A549 (cell line): ENCODE data around the gene PAQR5. TPM values are rescaled to one million over a fixed set of nuclear protein-coding genes. Genes with fewer than 3 reads are reported as not detected.
"Not testable (repeated sequence)": the region's sequence is repeated elsewhere in the genome, so short reads cannot be mapped to it uniquely, and the experiment has no call there.

Experiments
- ATAC-seq, 2 experiments: fragments of 200-7000 bp in 1 of 2; fragments of >200 bp in 1 of 2; cut with Nextera tagmentation in 1 of 2; cut with Tn5 transposase in 1 of 2; 3 replicates each; pipeline versions ENCODE4 v1.8.0 to v1.9.1; 2018 to 2020; ENCODE audit warnings: mild to moderate bottlenecking in 1 of 2, moderate library complexity in 1 of 2
- CTCF ChIA-PET: fragments of 300-600 bp; sonication (Branson Sonifier 250); formaldehyde crosslinking; extraction: SDS; loops from one replicate; lab custom pipeline; 2021; ENCODE audit warnings: antibody characterized with exemption, inconsistent platforms; lab: Yijun Ruan, JAX
- POLR2A ChIA-PET: fragments of 350-600 bp; formaldehyde crosslinking; extraction: SDS; loops from one replicate; lab custom pipeline; 2021; ENCODE audit warnings: antibody characterized with exemption, inconsistent platforms; lab: Yijun Ruan, JAX
- DNase-seq, 2 experiments: peaks; one replicate each; pipeline versions ENCODE4 v3.0.0 to v3.0.0-alpha.2; 2011 to 2016; ENCODE audit warnings: low read depth in 1 of 2, low spot score in 1 of 2
- FAIRE-seq: peaks from 2 replicates; lab custom pipeline; 2011; peaks lifted over from hg19 to GRCh38; lab: Jason Lieb, UNC
- H3K27ac ChIP-seq, 2 experiments: fragments of >200 bp; sonication (Bioruptor Twin); formaldehyde crosslinking; 3 replicates each; pipeline ENCODE4 v1.5.1; 2016 to 2017
- H3K4me1 ChIP-seq: fragments of >200 bp; sonication (Bioruptor Twin); formaldehyde crosslinking; 3 replicates; pipeline ENCODE4 v1.6.1; 2016
- H3K4me2 ChIP-seq: fragments of >200 bp; sonication (Bioruptor Twin); formaldehyde crosslinking; 3 replicates; pipeline ENCODE4 v1.6.1; 2016
- H3K4me3 ChIP-seq: fragments of >200 bp; sonication (Bioruptor Twin); formaldehyde crosslinking; 3 replicates; pipeline ENCODE4 v1.5.1; 2016
- H3K9me3 ChIP-seq: fragments of >200 bp; sonication (Bioruptor Twin); formaldehyde crosslinking; 3 replicates; pipeline ENCODE4 v1.6.1; 2016
- BCL3 ChIP-seq: fragments of >200 bp; sonication (Bioruptor Twin); formaldehyde crosslinking; IDR thresholded peaks from 3 replicates; pipeline ENCODE4 v1.6.1; 2016
- BHLHE40 ChIP-seq: IDR thresholded peaks from 2 replicates; pipeline ENCODE4 v1.6.1; 2012; ENCODE audit warnings: low read depth, low read length, inconsistent platforms
- CBX2 ChIP-seq: fragments of 200-600 bp; sonication (generic); IDR thresholded peaks from 2 replicates; pipeline ENCODE4 v1.6.1; 2016; ENCODE audit warnings: low read depth, mild to moderate bottlenecking, borderline replicate concordance
- EHF ChIP-seq: fragments of 250-450 bp; sonication (Bioruptor Pico); IDR thresholded peaks from 2 replicates; pipeline ENCODE4 v1.5.0; 2020; ENCODE audit warnings: mild to moderate bottlenecking
- HOXA7 ChIP-seq: fragments of 250-450 bp; sonication (Bioruptor Pico); IDR thresholded peaks from 2 replicates; pipeline ENCODE4 v1.5.0; 2020; ENCODE audit warnings: mild to moderate bottlenecking, moderate library complexity
- HOXB5 ChIP-seq: fragments of 250-450 bp; sonication (Bioruptor Pico); IDR thresholded peaks from 2 replicates; pipeline ENCODE4 v1.5.0; 2020; ENCODE audit warnings: mild to moderate bottlenecking, moderate library complexity
- KDM1A ChIP-seq: fragments of 200-600 bp; sonication (generic); IDR thresholded peaks from 2 replicates; pipeline ENCODE4 v1.6.1; 2016; ENCODE audit warnings: low read depth, mild to moderate bottlenecking
- RAD21 ChIP-seq, 2 experiments: fragments of >200 bp in 1 of 2; sonication (Bioruptor Twin) in 1 of 2; formaldehyde crosslinking in 1 of 2; IDR thresholded peaks in 1 of 2; conservative IDR thresholded peaks in 1 of 2; 2 replicates in 1 of 2; 3 replicates in 1 of 2; pipeline ENCODE4 v1.6.1; 2012 to 2018; ENCODE audit warnings: inconsistent platforms in 1 of 2
- RARB ChIP-seq: fragments of 250-450 bp; sonication (Bioruptor Pico); IDR thresholded peaks from 2 replicates; pipeline ENCODE4 v1.8.0; 2021; ENCODE audit warnings: mild to moderate bottlenecking, moderate library complexity
- RCOR1 ChIP-seq: fragments of 150-350 bp; IDR thresholded peaks from 2 replicates; pipeline ENCODE4 v1.6.1; 2014; ENCODE audit warnings: antibody characterized with exemption, low read length, low read depth
- SREBF2 ChIP-seq: fragments of 450-650 bp; IDR thresholded peaks from 2 replicates; pipeline ENCODE4 v1.6.1; 2014; ENCODE audit warnings: mild to moderate bottlenecking, moderate library complexity
- TFCP2L1 ChIP-seq: fragments of 250-450 bp; sonication (Bioruptor Pico); IDR thresholded peaks from 2 replicates; pipeline ENCODE4 v1.5.0; 2021; ENCODE audit warnings: mild to moderate bottlenecking
- TP53 ChIP-seq: fragments of 250-450 bp; sonication (Bioruptor Pico); IDR thresholded peaks from 2 replicates; pipeline ENCODE4 v1.5.0; 2021; ENCODE audit warnings: mild to moderate bottlenecking, moderate library complexity
- ZC3H11A ChIP-seq: fragments of 450-650 bp; IDR thresholded peaks from 2 replicates; pipeline ENCODE4 v1.6.1; 2014; ENCODE audit warnings: antibody characterized with exemption, mild to moderate bottlenecking
- ZSCAN20 ChIP-seq: fragments of 250-450 bp; sonication (Bioruptor Pico); IDR thresholded peaks from 2 replicates; pipeline ENCODE4 v1.8.0; 2022; ENCODE audit warnings: mild to moderate bottlenecking, moderate library complexity
- WGBS: methylation state at CpG from one replicate; pipeline ENCODE4 v1.1.6; 2017; ENCODE audit errors: missing lambda C conversion rate; 5-methylcytosine and 5-hydroxymethylcytosine counted together
- polyA plus RNA-seq, 4 experiments: library from polyadenylated mRNA; depleted of rRNA in 3 of 4; stranded (reverse); fragments of >200 nt; fragmentation: RNase III in 1 of 4; extraction: RNeasy Plus Mini Kit Qiagen cat#74134 plus additional on column Dnase treatment in 1 of 4; gene quantifications; 2 replicates in 3 of 4; 3 replicates in 1 of 4; pipeline ENCODE4 v1.2.3, GENCODE V29; 2011 to 2017
- TF ChIP-seq, protein P1 (sequence below): fragments of >200 bp; sonication (Bioruptor Twin); formaldehyde crosslinking; IDR thresholded peaks from 3 replicates; pipeline ENCODE4 v1.5.1; 2016

The PAQR5 gene
- polyA plus RNA-seq, 2 of the 4 experiments (the other 2 are of a cell fraction) = 104 to 114 TPM

DNA sequence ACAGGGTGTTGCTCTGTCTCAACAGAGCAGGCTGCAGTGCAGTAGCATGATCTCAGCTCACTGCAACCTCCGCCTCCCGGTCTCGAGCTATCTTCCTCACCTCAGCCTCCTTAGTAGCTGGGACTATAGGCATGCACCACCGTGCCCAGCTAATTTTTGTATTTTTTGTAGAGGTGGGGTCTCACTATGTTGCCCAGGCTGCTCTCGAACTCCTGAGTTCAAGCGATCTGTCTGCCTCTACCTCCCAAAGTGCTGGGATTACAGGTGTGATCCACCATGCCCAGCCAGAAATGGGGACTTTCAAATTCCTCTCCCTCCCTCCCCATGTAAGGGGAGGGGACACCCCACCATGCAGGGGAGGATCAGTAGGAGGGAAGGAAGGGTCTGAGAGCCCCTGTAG lies 3.4 kb downstream of the PAQR5 start:
- DNase-seq, ATAC-seq, H3K4me3 ChIP-seq, H3K9me3 ChIP-seq: not testable (repeated sequence)
- WGBS = 90% methylated on average over 6 of the region's 6 CpGs
- Histone ChIP-seq H3K27ac (peak overlapping the region; percentile 96 to 97), H3K4me2 (peak overlapping the region; percentile 85), H3K4me1 (peaks cover 66% of the 10 kb centered on the region)
- POLR2A ChIA-PET = interaction anchor here (2.0 kb wide), 1 partner anchor 141 kb away, joined by 10 read pairs; the partner anchor contains the start of gene GLCE
- CTCF ChIA-PET = interaction anchor here (0.8 to 2.5 kb wide), 6 partner anchors 9 to 243 kb away, joined by 3 to 17 read pairs (median 4); no protein-coding TSS in a partner anchor
- FAIRE-seq = peak; percentile 13

DNA sequence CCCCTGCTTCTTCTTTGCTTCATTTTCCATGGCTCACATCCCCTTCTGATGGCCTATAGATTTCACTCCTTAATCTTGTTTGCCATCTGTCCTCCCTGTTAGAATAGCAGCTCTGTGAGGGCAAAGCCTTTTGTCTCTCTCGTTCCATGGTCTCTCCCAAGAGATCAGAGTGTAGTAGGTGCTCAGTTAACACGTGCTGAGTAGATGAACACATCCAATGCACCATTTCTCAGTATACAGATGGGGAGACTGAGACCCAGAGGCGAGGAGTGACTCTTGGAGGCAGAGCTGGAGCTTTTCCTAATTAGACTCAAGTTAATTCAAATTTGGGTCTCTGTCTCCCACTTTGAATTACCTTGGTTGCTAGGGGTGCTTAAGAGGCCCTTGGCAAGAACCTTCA lies 4.2 kb downstream of the PAQR5 start:
- ATAC-seq = no peak
- no peak for DNase-seq
- Histone ChIP-seq H3K4me2 (peak overlapping the region; percentile 85), H3K4me3 (no peak overlapping the region), H3K4me1 (peaks cover 71% of the 10 kb centered on the region), H3K27ac (peak overlapping the region; percentile 96 to 97)
- WGBS = 67% methylated on average over 3 of the region's 3 CpGs
- CTCF ChIA-PET = interaction anchor here (1.0 to 2.5 kb wide), 10 partner anchors 9 to 244 kb away, joined by 3 to 18 read pairs (median 5); no protein-coding TSS in a partner anchor
- TF ChIP-seq RCOR1 (no peak), ZC3H11A (no peak), HOXA7 (no peak), KDM1A (peak; percentile 43; the same call in 1 of the 2 replicates), TP53 (CRISPR knock-in tag) (no peak)
- TF ChIP-seq, all 56 proteins: peak for 1
- no peaks in the 10 kb centered on the region for H3K9me3 ChIP-seq
- peak; percentile 56 for FAIRE-seq
- POLR2A ChIA-PET = interaction anchor here (1.8 to 2.0 kb wide), 2 partner anchors 142 to 150 kb away, joined by 5 to 10 read pairs; partner anchors contain the start of genes GLCE and RPLP1

DNA sequence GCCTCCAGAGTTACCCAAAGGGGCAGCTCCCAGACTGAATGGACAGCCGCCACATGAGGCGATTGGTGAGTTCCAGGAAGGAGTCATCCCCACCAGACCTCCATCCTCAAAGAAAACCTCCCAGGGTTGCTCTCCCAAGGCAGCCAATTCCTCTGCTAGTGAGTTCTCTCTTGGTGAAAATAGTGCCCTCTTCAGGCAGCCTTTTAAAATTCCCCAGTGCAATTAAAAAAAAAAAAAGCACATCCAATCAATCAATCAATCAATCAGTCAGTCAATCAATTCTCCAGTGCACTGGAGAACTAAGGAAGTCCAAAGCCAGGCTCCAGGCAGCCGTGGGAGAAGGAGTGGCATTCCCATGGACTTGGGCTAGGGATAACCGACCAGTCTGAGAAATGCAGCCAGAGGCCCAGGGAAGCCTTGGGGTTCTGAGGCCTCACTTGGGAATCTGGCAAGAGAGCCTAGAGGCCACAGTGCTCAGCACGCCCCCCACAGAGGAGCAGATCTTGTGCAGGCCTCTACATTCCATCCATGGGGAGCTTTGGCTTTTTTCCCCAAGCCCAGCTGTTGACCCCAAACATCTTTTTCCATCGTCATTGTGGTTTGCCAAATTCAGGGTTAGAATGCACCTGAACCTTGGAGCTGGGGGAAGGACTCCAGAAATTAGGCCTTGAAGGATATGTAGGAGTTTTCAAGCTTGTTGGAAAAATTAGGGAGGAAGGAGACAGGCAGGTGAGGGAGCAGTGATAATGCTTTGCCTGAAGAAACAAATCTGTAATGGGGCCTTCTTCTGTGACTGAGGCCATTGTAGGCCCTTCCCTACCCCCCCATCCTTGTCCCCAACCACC lies 4.8 kb downstream of the PAQR5 start:
- Histone ChIP-seq H3K4me2 (peak overlapping the region; percentile 85), H3K9me3 (no peaks in the 10 kb centered on the region), H3K4me3 (no peak overlapping the region), H3K4me1 (peaks cover 69% of the 10 kb centered on the region), H3K27ac (peak overlapping the region; percentile 96 to 97)
- ATAC-seq (no peak), DNase-seq (peak; percentile 48 to 58), FAIRE-seq (peak; percentile 39)
- 55% methylated on average over 6 of the region's 6 CpGs for WGBS
- ChIA-PET CTCF (interaction anchor here (0.9 to 2.5 kb wide), 20 partner anchors 10 to 269 kb away, joined by 3 to 18 read pairs (median 5); partner anchors contain the start of gene GLCE), POLR2A (interaction anchor here (0.5 to 2.0 kb wide), 5 partner anchors 10 to 154 kb away, joined by 3 to 10 read pairs (median 3); partner anchors contain the start of genes GLCE and RPLP1)
- TF ChIP-seq TFCP2L1 (CRISPR knock-in tag) (no peak), BCL3 (no peak), HOXB5 (CRISPR knock-in tag) (peak; percentile 82), SREBF2 (no peak), EHF (CRISPR knock-in tag) (peak; percentile 12; the same call in 1 of the 2 replicates), ZSCAN20 (CRISPR knock-in tag) (no peak), BHLHE40 (no peak), CBX2 (no peak), RAD21 (conservative IDR thresholded peaks at IDR 0.05 in 1 of 2, IDR thresholded peaks at IDR 0.05 in 1 of 2) (peak in 1 of 2 experiments; percentile 23; a peak in 2 of 5 replicates), RARB (CRISPR knock-in tag) (no peak)
- TF ChIP-seq, protein P1, sequence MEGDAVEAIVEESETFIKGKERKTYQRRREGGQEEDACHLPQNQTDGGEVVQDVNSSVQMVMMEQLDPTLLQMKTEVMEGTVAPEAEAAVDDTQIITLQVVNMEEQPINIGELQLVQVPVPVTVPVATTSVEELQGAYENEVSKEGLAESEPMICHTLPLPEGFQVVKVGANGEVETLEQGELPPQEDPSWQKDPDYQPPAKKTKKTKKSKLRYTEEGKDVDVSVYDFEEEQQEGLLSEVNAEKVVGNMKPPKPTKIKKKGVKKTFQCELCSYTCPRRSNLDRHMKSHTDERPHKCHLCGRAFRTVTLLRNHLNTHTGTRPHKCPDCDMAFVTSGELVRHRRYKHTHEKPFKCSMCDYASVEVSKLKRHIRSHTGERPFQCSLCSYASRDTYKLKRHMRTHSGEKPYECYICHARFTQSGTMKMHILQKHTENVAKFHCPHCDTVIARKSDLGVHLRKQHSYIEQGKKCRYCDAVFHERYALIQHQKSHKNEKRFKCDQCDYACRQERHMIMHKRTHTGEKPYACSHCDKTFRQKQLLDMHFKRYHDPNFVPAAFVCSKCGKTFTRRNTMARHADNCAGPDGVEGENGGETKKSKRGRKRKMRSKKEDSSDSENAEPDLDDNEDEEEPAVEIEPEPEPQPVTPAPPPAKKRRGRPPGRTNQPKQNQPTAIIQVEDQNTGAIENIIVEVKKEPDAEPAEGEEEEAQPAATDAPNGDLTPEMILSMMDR = peak; percentile 55
